G401.6 (cell line): ENCODE measurements around the gene GTF2H1.

Experiments used
- FAIRE-seq: peaks from 2 replicates; lab custom pipeline; 2012; peaks lifted over from hg19 to GRCh38; lab: Jason Lieb, UNC

The GTF2H1 gene

GRCh38 chr11:18321969-18322711 lies at the start of gene GTF2H1, which contains the start of gene HPS5:
Gene GTF2H1, plus strand, starts transcription at chr11:18322567. Its CDS starts 10,508 bp downstream, at chr11:18333075.
Gene HPS5, minus strand, starts transcription at chr11:18322140. Its CDS starts 4,282 bp downstream, at chr11:18317858.
- peak; percentile 86 for FAIRE-seq

- FAIRE-seq: no peak
Observed at GRCh38 chr11:18277565-18278271, 44.6 kb upstream of the GTF2H1 start.

DNA sequence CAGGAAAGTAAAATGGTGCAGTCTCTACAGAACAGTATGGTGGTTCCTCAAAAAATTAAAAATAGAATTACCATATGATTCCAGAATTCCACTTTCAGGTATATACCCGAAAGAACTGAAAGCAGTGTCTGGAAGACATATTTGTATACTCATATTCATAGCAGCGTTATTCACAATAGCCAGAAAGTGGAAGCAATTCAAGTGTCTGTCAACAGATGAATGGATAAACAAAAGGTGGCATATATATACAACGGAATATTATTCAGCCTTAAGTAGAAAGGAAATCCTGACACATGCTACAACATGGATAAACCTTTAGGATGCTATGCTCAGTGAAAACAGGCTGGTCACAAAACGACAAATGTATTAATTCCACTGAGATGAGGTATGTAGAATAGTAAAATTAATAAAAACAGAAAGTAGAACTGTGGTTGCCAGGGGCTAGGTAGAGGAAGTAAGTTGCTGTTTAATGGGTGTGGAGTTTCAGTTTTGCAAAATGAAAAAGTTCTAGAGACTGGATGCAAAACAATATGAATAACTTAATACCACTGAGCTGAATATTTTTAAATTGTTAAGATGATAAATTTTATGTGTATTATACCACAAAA lies 41.8 kb upstream of the GTF2H1 start:
- no peak for FAIRE-seq

- FAIRE-seq: no peak
Observed at GRCh38 chr11:18282626-18283025, 39.7 kb upstream of the GTF2H1 start.

GRCh38 chr11:18285841-18286240 lies 36.5 kb upstream of the GTF2H1 start:
- FAIRE-seq: no peak

DNA sequence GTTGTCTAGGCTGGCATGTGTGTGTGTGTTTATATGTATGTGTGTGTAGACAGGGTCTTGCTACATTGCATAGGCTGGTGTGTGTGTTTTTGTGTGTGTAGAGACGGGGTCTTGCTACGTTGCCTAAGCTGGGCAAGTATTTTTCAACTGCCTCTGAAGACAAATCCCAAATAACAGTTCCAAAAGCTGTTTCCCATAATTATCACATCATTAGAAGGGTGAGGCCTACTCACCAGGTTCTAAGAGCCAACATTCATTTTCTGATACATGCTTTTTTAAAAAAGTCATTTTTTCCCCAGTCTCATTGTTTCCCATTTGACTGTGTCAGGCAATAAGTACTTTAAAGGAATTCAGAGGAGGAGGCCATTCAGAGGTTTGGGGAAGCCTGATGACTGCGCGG lies 33.5 kb upstream of the GTF2H1 start:
- no peak for FAIRE-seq

- no peak for FAIRE-seq
Observed at GRCh38 chr11:18294862-18295261, 27.5 kb upstream of the GTF2H1 start.

GRCh38 chr11:18295316-18295715 lies 27.1 kb upstream of the GTF2H1 start:
- no peak for FAIRE-seq

DNA sequence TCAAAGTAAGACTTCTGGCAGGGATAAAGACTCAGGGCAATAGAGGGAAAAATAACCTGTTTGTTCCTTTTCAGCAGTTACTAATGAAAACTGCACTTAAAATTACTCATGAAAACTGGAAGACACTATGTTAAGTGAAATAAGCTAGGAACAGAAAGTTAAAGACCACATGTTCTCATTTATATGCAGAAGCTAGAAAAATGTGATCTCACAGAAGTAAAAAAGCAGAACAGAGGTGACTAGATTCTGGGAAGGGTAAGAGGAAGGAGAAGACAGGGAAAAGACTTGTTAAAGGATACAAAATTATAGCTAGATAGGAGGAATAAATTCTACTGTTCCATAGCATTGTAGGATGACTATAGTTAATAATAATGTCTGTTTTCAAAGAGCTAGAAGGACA lies 22.6 kb upstream of the GTF2H1 start:
- no peak for FAIRE-seq

DNA sequence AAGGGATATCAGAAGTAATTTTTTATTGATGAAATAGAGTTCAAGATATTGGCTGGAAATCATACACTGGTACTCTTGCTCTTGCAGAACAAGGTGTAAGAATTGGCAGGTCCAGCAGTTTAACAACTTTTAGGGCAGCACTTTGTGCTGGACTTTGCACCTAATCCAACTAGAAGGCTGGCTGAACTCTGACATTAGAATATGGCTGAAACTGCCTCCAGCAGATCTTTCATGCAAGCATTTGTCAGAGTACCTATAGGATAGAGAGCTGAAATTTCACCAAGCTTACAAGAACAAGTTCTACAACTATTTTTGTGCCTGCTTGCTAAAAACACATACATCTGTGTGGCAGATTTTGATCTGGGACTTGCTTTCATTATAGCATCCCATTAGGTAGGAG lies 17.6 kb upstream of the GTF2H1 start:
- no peak for FAIRE-seq

GRCh38 chr11:18307461-18308139 lies 14.8 kb upstream of the GTF2H1 start:
- FAIRE-seq: no peak

DNA sequence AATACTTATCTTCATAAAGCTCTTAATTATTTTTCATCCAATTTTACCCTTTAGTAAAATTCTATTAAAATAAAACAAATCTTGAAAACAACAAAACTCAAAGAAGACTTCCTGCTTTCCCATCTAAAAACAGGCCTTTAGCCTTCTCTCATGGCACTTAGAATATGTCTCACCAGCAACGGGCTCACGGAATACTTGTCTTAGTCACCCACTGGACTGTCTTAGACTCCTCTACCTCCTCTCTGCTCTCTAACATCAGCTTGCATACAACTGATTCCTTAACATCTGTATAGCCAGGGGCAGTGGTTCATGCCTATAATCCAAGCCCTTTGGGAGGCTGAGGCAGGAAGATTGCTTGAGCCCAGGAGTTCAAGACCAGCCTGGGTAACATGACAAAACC lies 14.1 kb upstream of the GTF2H1 start:
- no peak for FAIRE-seq

DNA sequence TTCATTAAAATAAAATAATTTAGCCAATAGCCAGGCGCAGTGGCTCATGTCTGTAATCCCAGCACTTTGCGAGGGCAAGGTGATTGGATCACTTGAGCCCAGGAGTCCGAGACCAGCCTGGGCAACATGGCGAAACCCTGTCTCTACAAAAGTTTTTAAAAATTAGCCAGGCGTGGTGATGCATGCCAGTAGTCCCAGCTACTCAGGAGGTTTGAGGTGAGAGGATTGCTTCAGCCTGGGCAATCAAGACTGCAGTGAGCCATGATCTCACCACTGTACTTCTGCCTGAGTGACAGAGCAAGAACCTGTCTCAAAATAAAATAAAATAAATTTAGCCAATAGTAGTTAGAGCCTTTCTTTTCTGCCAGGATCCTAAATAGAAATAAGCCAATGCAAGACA lies 12.7 kb upstream of the GTF2H1 start:
- no peak for FAIRE-seq

DNA sequence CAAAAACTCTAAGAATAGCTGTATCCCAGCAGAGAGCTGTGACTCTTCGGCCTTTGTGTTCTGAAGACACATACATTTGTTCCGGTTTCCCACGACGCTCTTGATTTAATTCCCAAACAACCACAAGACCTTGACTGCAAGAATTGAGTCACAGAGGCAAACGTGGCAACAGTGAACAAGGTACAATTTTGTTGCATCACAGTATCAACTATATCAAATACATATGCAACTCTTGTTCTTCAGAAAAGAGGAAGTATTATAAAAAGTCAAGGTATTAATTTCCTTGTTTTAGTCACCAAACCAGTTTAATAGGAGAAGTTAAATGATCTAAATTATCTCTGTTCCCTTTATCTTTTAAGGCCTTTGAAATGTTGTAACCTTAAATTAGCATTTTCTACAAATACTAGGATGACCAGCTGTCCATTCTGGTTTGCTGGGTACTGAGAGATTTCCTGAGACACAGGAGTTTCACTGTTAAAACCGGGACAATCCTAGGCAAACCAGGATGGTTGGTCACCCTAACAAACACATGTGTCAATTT lies 11.5 kb upstream of the GTF2H1 start:
- no peak for FAIRE-seq

- no peak for FAIRE-seq
Observed at GRCh38 chr11:18312012-18312411, 10.4 kb upstream of the GTF2H1 start.

GRCh38 chr11:18312663-18313420 lies 9.5 kb upstream of the GTF2H1 start:
- FAIRE-seq: no peak

DNA sequence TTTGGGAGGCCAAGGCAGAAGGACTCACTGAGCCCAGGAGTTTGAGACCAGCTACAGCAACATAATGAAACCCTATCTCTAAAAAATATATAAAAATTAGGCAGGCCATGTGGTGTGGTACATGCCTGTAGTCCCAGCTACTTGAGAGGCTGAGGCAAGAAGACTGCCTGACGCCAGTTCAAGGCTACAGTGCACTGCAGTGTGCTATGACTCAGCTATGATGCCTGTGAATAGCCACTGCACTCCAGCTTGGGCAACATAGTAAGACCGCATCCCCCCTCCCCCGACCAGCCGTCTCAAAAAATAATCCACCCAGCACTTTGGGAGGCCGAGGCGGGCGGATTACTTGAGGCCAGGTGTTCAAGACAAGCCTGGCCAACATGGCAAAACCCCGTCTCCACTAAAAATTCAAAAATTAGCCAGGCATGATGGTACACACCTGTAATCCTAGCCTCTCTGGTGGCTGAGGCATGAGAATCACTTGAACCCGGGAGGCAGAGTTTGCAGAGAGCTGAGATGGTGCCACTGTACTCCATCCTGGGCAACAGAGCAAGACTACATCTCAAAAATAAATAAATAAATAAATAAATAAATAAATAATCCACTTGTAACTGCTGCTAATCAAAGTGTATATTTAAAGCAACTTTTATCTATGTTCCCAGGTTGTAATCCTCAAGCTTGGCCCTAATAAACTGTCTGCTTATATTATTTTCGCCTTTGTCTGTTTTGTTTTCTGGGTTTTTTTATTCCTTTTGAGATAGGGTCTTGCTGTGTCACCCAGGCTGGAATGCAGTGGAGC lies 8.2 kb upstream of the GTF2H1 start:
- no peak for FAIRE-seq

GRCh38 chr11:18314784-18315523 lies 7.4 kb upstream of the GTF2H1 start:
- no peak for FAIRE-seq

- no peak for FAIRE-seq
Observed at GRCh38 chr11:18315893-18316292, 6.5 kb upstream of the GTF2H1 start.

GRCh38 chr11:18317551-18317950 lies 4.8 kb upstream of the GTF2H1 start:
- no peak for FAIRE-seq
